HepG2 (cell line): ENCODE results near the gene SERINC4.
"Not testable (repeated sequence)": the region's sequence is repeated elsewhere in the genome, so short reads cannot be mapped to it uniquely, and the experiment has no call there.

Source experiments
- BATF2 ChIP-seq: sonication (generic); formaldehyde crosslinking; IDR thresholded peaks from 2 replicates; pipeline ENCODE4 v1.8.0; 2022; ENCODE audit warnings: mild to moderate bottlenecking, missing genetic modification reagents, moderate library complexity
- BCL6 ChIP-seq: IDR thresholded peaks from 2 replicates; pipeline ENCODE4 v1.6.1; 2016; ENCODE audit warnings: missing genetic modification reagents, missing compliant biosample characterization
- BRF2 ChIP-seq: sonication (generic); formaldehyde crosslinking; IDR thresholded peaks from 2 replicates; pipeline ENCODE4 v1.8.1; 2022; ENCODE audit warnings: mild to moderate bottlenecking, missing genetic modification reagents
- CEBPB ChIP-seq: IDR thresholded peaks from 2 replicates; pipeline ENCODE4 v1.6.1; 2011; ENCODE audit warnings: low read depth, low read length, improper control_type of control experiment, borderline replicate concordance
- CREM ChIP-seq, 2 experiments: sonication (generic) in 1 of 2; formaldehyde crosslinking in 1 of 2; IDR thresholded peaks; 2 replicates each; pipeline versions ENCODE4 v1.4.0 to v1.6.1; 2016 to 2020; ENCODE audit warnings: antibody characterized with exemption in 1 of 2, mild to moderate bottlenecking in 1 of 2, missing genetic modification reagents in 1 of 2
- CTCF ChIP-seq: sonication (generic); formaldehyde crosslinking; IDR thresholded peaks from 2 replicates; pipeline ENCODE4 v1.5.0; 2020; ENCODE audit warnings: mild to moderate bottlenecking, missing genetic modification reagents, moderate library complexity
- EHMT2 ChIP-seq: fragments of 200-600 bp; sonication (generic); IDR thresholded peaks from 2 replicates; pipeline ENCODE4 v1.7.0; 2017; ENCODE audit warnings: antibody characterized with exemption, low read depth, low read length, borderline replicate concordance
- KLF16 ChIP-seq, 2 experiments: sonication (generic) in 1 of 2; formaldehyde crosslinking in 1 of 2; IDR thresholded peaks; 2 replicates each; pipeline versions ENCODE4 v1.6.1 to v1.8.0; 2016 to 2023; ENCODE audit warnings: missing genetic modification reagents in 2 of 2, missing compliant biosample characterization in 1 of 2
- TBP ChIP-seq: sonication (generic); formaldehyde crosslinking; IDR thresholded peaks from 2 replicates; pipeline ENCODE4 v1.5.0; 2020; ENCODE audit warnings: missing genetic modification reagents
- ZNF30 ChIP-seq: sonication (generic); formaldehyde crosslinking; IDR thresholded peaks from 2 replicates; pipeline ENCODE4 v1.5.0; 2020; ENCODE audit warnings: mild to moderate bottlenecking, missing genetic modification reagents

- not testable (repeated sequence) for TF ChIP-seq BRF2 (CRISPR knock-in tag); CTCF (CRISPR knock-in tag); KLF16 (CRISPR knock-in tag; IDR thresholded peaks at IDR 0.05); BATF2 (CRISPR knock-in tag); BCL6 (CRISPR knock-in tag); CREM (IDR thresholded peaks at IDR 0.05); CREM (CRISPR knock-in tag; IDR thresholded peaks at IDR 0.05); CEBPB; EHMT2; ZNF30; TBP (CRISPR knock-in tag)
Observed at GRCh38 chr15:43825305-43825704, 25.3 kb upstream of the SERINC4 start.
